ENCODE measurements around the gene TAS2R13. TPM values are rescaled to one million over a fixed set of nuclear protein-coding genes. Genes with fewer than 3 reads are reported as not detected.

TAS2R13 gene
- total and polyA plus RNA-seq, 9 donors, result 0.06 to 3.5 (median 1.5) TPM

DNA sequence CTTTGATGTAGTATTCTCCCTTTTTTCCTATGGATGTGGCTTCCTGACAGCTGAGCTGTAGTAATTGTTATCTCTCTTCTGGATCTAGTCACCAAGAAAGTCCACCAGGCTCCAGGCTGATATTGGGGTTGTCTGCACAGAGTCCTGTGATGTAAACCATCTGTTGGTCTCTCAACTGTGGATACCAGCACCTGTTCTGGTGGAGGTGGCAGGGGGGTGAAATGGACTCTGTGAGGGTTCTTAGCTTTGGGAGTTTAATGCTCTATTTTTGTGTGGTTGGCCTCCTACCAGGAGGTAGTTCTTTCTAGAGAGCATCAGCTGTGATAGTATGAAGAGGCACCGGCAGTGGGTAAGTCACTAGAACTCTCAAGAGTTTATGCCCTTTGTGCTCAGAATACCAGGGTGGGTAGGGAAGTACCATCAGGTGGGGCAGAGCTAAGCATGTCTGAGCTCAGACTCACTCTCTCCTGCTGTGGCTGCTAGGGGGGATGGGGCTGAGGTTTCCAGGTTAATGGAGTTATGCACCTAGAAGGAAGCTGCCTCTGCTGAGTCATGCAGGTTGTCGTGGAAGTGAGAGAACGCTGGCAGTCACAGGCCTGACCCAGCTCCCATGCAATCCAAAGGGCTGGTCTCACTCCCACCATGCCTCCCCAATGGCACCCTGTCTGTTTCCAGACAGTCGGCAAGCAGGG is 32.7 kb upstream of the TAS2R13 start:
- intact Hi-C loops (cut with DNase I), result no loop called here
- no peak for TF ChIP-seq EP300 (IDR thresholded peaks at IDR 0.05)
- no peak for TF ChIP-seq CTCF (IDR thresholded peaks at IDR 0.05)
- TF ChIP-seq POLR2A (IDR thresholded peaks at IDR 0.05), result no peak
- Histone ChIP-seq H3K36me3 (no peaks in the 10 kb centered on the region), H3K4me1 (ENCODE audit: insufficient read depth) (no peaks in the 10 kb centered on the region), H3K4me3 (no peak overlapping the region), H3K27ac (no peak overlapping the region), H3K27me3 (no peaks in the 10 kb centered on the region), H3K9me3 (no peaks in the 10 kb centered on the region)
- DNase-seq, result no peak
- 87 to 90% (median 88%) methylated on average over 4 of the region's 4 CpGs for WGBS, 3 donors

- Histone ChIP-seq H3K27me3 (no peaks in the 10 kb centered on the region), H3K4me3 (no peak overlapping the region), H3K27ac (no peak overlapping the region), H3K4me1 (ENCODE audit: insufficient read depth) (no peaks in the 10 kb centered on the region), H3K36me3 (no peaks in the 10 kb centered on the region), H3K9me3 (no peaks in the 10 kb centered on the region)
- no peak for TF ChIP-seq CTCF (IDR thresholded peaks at IDR 0.05)
- no peak for TF ChIP-seq EP300 (IDR thresholded peaks at IDR 0.05)
- no peak for TF ChIP-seq POLR2A (IDR thresholded peaks at IDR 0.05)
- no peak for DNase-seq
- intact Hi-C loops (cut with DNase I), result no loop called here
These were observed 32.0 kb upstream of the TAS2R13 start for GRCh38 chr12:10941369-10941768.

GRCh38 chr12:10940389-10940788 is 31.0 kb upstream of the TAS2R13 start:
- Histone ChIP-seq H3K27ac (no peak overlapping the region), H3K27me3 (no peaks in the 10 kb centered on the region), H3K9me3 (no peaks in the 10 kb centered on the region), H3K4me1 (ENCODE audit: insufficient read depth) (no peaks in the 10 kb centered on the region), H3K36me3 (no peaks in the 10 kb centered on the region), H3K4me3 (no peak overlapping the region)
- 85 to 92% (median 91%) methylated on average over 2 of the region's 2 CpGs for whole genome bisulfite sequencing, 3 donors
- intact Hi-C loops (cut with DNase I), result no loop called here
- DNase-seq, result no peak
- no peak for TF ChIP-seq CTCF (IDR thresholded peaks at IDR 0.05)
- no peak for TF ChIP-seq EP300 (IDR thresholded peaks at IDR 0.05)
- TF ChIP-seq POLR2A (IDR thresholded peaks at IDR 0.05), result no peak

DNA sequence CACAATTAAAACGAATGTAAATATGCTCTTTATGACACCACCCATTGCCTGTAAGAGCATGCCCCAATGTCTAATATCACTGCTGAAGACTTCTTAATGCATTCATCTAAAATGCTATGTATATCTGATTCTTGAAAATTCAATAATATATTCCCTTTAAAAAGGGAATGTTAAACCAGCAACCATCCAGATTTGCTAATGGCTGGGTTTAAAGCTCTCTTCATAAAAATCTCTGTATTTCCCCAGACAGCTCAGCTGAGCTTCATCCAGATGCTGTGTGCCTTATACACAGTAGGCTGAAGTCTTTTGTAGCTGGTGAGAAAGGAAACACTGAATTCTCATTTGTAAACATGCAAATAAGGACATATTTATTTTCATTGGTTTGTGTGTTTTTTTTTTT is 29.8 kb upstream of the TAS2R13 start, which contains the start of gene TAS2R14:
Gene TAS2R14 (minus strand): TSS at position 101 of the 400 bp plus-strand sequence. CDS start 56 bp downstream, at position 45.
- no peak for TF ChIP-seq POLR2A (IDR thresholded peaks at IDR 0.05)
- TF ChIP-seq CTCF (IDR thresholded peaks at IDR 0.05), result no peak
- no peak for TF ChIP-seq EP300 (IDR thresholded peaks at IDR 0.05)
- no peak within 1 kb of the TSS for H3K27ac ChIP-seq
- intact Hi-C loops (cut with DNase I), result no loop called here
- no peaks in the 10 kb centered on the region for H3K27me3 ChIP-seq
- H3K36me3 ChIP-seq, result no peaks in the 10 kb centered on the region
- H3K4me1 ChIP-seq (ENCODE audit: insufficient read depth), result no peaks in the 10 kb centered on the region
- DNase-seq, result no peak
- no peak within 1 kb of the TSS for H3K4me3 ChIP-seq
- no peaks in the 10 kb centered on the region for H3K9me3 ChIP-seq
- WGBS, 3 donors, result 72 to 87% (median 74%) methylated on average over 1 of the region's 1 CpG
